Measurements from ENCODE around the gene PTPRM. TPM values are rescaled to one million over a fixed set of nuclear protein-coding genes. Genes with fewer than 3 reads are reported as not detected.

Gene PTPRM
- polyA plus RNA-seq, 1 of the 3 experiments (the other 2 are of a cell fraction), result 16.0 TPM

DNA sequence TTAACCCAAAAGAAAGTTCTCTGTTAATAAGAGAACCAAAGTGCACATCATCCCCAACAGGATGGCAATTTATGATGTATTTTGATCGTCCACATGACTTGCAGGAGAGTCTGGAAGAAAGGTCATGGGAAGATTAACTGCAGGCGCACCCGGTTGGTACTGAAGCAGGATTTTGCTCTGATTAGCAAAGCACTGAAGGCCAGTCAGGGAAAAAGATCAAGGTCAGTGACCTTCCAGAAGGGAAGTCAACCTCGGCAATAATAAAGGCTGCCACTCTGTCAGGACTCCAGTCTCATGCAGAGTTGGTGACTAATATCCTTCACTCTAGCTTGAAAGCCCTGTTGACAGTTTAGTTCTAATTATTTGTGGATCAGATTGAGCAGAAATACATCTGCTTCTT is 609.4 kb downstream of the PTPRM start (continued):
- TF ChIP-seq TAF1 (IDR thresholded peaks at IDR 0.05; ENCODE audit: borderline replicate concordance, low read depth, low read length), result no peak

DNA sequence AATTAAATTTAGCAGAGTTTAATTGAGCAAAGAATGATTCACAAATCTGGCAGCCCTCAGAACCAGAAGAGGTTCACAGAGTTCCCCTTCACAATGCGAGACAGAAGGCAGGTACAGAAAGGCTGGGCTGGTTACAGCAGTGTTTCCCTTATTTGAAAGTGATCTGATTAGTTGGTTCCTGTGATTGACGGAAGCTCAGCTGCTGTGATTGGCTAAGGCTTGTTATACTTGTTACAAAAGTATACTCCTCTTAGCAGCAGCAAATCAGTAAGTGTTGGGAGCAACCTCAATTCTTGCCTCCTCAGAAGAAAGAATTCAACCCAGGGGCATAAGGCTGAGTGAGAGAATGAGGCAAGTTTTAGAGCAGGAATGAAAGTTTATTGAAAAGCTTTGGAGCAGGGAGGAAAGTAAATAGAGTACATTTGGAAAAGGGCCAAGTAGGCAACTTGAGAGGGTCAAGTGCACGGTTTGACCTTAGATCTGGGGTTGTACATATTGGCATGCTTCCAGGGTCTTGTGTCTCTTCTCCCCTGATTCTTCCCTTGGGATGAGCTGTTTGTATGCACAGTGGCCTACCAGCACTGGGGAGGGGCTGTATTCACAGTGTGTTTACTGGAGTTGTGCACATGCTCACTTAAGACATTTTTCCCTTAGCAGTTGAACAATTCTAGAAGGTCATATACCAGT is 610.4 kb downstream of the PTPRM start:
- Histone ChIP-seq H3K4me1 (ENCODE audit: control insufficient read depth in 1 of 2, insufficient read depth in 2 of 2, low read depth in 1 of 2, low read length in 1 of 2) (peaks cover 0 to 30% of the 10 kb centered on the region in 2 experiments; a peak in 2 of 4 replicates), H3K79me2 (ENCODE audit: insufficient read depth) (no peaks in the 10 kb centered on the region), H2AFZ (ENCODE audit: low read depth) (no peak overlapping the region), H3F3A (replicated peaks; ENCODE audit: insufficient read depth) (no peaks in the 10 kb centered on the region), H3K9ac (no peak overlapping the region), H3K27me3 (ENCODE audit: insufficient read depth) (no peaks in the 10 kb centered on the region), H3K27ac (ENCODE audit: low read depth in 2 of 2, low read length in 1 of 2) (peak overlapping the region in 1 of 2 experiments; percentile 64; a peak in 2 of 4 replicates), H3K9me2 (no peaks in the 10 kb centered on the region; the same call in 1 of the 2 replicates), H4K20me1 (ENCODE audit: insufficient read depth) (no peaks in the 10 kb centered on the region), H3K9me3 (no peaks in the 10 kb centered on the region), H3K4me2 (no peak overlapping the region), H3K36me3 (replicated peaks in 1 of 2; ENCODE audit: control insufficient read depth in 1 of 2, insufficient read depth in 2 of 2, low read length in 1 of 2) (no peaks in the 10 kb centered on the region), H3K4me3 (ENCODE audit: low read depth in 2 of 2, low read length in 1 of 2) (no peak overlapping the region; a peak in 1 of 4 replicates)
- ChIA-PET POLR2A (no interaction called here), CTCF (interaction anchor here (1.0 to 1.1 kb wide), 3 partner anchors 9 to 395 kb away, joined by 3 to 4 read pairs (median 3); no protein-coding TSS in a partner anchor)
- DNase-seq, result no peak
- 52% methylated on average over 3 of the region's 3 CpGs for WGBS (ENCODE audit: low lambda C conversion rate)
- TF ChIP-seq, protein P1, sequence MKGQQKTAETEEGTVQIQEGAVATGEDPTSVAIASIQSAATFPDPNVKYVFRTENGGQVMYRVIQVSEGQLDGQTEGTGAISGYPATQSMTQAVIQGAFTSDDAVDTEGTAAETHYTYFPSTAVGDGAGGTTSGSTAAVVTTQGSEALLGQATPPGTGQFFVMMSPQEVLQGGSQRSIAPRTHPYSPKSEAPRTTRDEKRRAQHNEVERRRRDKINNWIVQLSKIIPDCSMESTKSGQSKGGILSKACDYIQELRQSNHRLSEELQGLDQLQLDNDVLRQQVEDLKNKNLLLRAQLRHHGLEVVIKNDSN (IDR thresholded peaks at IDR 0.05; ENCODE audit: borderline replicate concordance, low read depth), result no peak
- TF ChIP-seq, protein P2, sequence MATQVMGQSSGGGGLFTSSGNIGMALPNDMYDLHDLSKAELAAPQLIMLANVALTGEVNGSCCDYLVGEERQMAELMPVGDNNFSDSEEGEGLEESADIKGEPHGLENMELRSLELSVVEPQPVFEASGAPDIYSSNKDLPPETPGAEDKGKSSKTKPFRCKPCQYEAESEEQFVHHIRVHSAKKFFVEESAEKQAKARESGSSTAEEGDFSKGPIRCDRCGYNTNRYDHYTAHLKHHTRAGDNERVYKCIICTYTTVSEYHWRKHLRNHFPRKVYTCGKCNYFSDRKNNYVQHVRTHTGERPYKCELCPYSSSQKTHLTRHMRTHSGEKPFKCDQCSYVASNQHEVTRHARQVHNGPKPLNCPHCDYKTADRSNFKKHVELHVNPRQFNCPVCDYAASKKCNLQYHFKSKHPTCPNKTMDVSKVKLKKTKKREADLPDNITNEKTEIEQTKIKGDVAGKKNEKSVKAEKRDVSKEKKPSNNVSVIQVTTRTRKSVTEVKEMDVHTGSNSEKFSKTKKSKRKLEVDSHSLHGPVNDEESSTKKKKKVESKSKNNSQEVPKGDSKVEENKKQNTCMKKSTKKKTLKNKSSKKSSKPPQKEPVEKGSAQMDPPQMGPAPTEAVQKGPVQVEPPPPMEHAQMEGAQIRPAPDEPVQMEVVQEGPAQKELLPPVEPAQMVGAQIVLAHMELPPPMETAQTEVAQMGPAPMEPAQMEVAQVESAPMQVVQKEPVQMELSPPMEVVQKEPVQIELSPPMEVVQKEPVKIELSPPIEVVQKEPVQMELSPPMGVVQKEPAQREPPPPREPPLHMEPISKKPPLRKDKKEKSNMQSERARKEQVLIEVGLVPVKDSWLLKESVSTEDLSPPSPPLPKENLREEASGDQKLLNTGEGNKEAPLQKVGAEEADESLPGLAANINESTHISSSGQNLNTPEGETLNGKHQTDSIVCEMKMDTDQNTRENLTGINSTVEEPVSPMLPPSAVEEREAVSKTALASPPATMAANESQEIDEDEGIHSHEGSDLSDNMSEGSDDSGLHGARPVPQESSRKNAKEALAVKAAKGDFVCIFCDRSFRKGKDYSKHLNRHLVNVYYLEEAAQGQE (IDR thresholded peaks at IDR 0.05; ENCODE audit: low read depth, low read length), result no peak
- TF ChIP-seq RFX5 (IDR thresholded peaks at IDR 0.05; ENCODE audit: low read length), result peak; percentile 32; the same call in 1 of the 2 replicates
- no peak for TF ChIP-seq CHD2 (IDR thresholded peaks at IDR 0.05; ENCODE audit: low read length, partially characterized antibody)
- no peak for TF ChIP-seq TEAD4 (IDR thresholded peaks at IDR 0.05; ENCODE audit: borderline replicate concordance, insufficient read depth)
- TF ChIP-seq, protein P3, sequence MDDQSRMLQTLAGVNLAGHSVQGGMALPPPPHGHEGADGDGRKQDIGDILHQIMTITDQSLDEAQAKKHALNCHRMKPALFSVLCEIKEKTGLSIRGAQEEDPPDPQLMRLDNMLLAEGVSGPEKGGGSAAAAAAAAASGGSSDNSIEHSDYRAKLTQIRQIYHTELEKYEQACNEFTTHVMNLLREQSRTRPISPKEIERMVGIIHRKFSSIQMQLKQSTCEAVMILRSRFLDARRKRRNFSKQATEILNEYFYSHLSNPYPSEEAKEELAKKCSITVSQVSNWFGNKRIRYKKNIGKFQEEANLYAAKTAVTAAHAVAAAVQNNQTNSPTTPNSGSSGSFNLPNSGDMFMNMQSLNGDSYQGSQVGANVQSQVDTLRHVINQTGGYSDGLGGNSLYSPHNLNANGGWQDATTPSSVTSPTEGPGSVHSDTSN (IDR thresholded peaks at IDR 0.05), result peak; percentile 37; the same call in 1 of the 2 replicates
